Kidney epithelial cell (primary cell): ENCODE results near the gene L1TD1. TPM values are rescaled to one million over a fixed set of nuclear protein-coding genes. Genes with fewer than 3 reads are reported as not detected.

Experiments used
- DNase-seq: peaks from one replicate; pipeline ENCODE4 v3.0.0-alpha.2; 2010; ENCODE audit warnings: low read depth
- H3K27me3 ChIP-seq: 2 replicates; pipeline ENCODE4 v1.6.0; 2011; ENCODE audit warnings: low read length; ENCODE audit not compliant: control insufficient read depth, insufficient read depth
- H3K36me3 ChIP-seq: 2 replicates; pipeline ENCODE4 v1.5.1; 2011; ENCODE audit warnings: low read length; ENCODE audit not compliant: control insufficient read depth, insufficient read depth
- H3K4me3 ChIP-seq: 2 replicates; pipeline ENCODE4 v1.5.1; 2011; ENCODE audit warnings: low read depth, mild to moderate bottlenecking, control low read depth, low read length
- CTCF ChIP-seq: IDR thresholded peaks from 2 replicates; pipeline ENCODE4 v1.5.1; 2011; ENCODE audit warnings: mild to moderate bottlenecking, moderate library complexity, low read length, control low read depth, inconsistent platforms; ENCODE audit not compliant: insufficient read depth, poor library complexity, severe bottlenecking
- total RNA-seq: library from RNA; depleted of rRNA; stranded (reverse); fragments of >200 nt; gene quantifications from 2 replicates; pipeline ENCODE4 v1.2.3, GENCODE V29; 2015

L1TD1 gene
- total RNA-seq, 1 donor from 2014 or later: 0.88 TPM

- Histone ChIP-seq H3K36me3 (no peaks in the 10 kb centered on the region), H3K27me3 (no peaks in the 10 kb centered on the region), H3K4me3 (no peak overlapping the region)
- no peak for TF ChIP-seq CTCF
- DNase-seq: no peak
Observed at GRCh38 chr1:62245201-62245600, 50.6 kb downstream of the L1TD1 start.

GRCh38 chr1:62247391-62248168 lies 52.9 kb downstream of the L1TD1 start:
- TF ChIP-seq CTCF: no peak

GRCh38 chr1:62250126-62250726 lies 55.6 kb downstream of the L1TD1 start:
- H3K36me3 ChIP-seq: no peaks in the 10 kb centered on the region
- TF ChIP-seq CTCF: no peak
- no peak overlapping the region for H3K4me3 ChIP-seq
- DNase-seq: no peak
- H3K27me3 ChIP-seq: no peaks in the 10 kb centered on the region

More at GRCh38 chr1:62247391-62248168, 52.9 kb downstream of the L1TD1 start:
- no peaks in the 10 kb centered on the region for H3K36me3 ChIP-seq
- no peak overlapping the region for H3K4me3 ChIP-seq
- H3K27me3 ChIP-seq: no peaks in the 10 kb centered on the region
- no peak for DNase-seq

GRCh38 chr1:62259551-62259950 lies 64.9 kb downstream of the L1TD1 start:
- DNase-seq: no peak
- Histone ChIP-seq H3K27me3 (peaks cover 8% of the 10 kb centered on the region), H3K36me3 (no peaks in the 10 kb centered on the region), H3K4me3 (no peak overlapping the region)
- no peak for TF ChIP-seq CTCF

GRCh38 chr1:62260688-62261087 lies 66.0 kb downstream of the L1TD1 start:
- no peaks in the 10 kb centered on the region for H3K36me3 ChIP-seq
- DNase-seq: no peak
- TF ChIP-seq CTCF: no peak
- H3K4me3 ChIP-seq: no peak overlapping the region
- peaks cover 8% of the 10 kb centered on the region for H3K27me3 ChIP-seq

Other genes with a start within 250 kb of the L1TD1 start
- gene KANK4, start 124.6 kb downstream of the L1TD1 start, total RNA-seq: 10.1 and 10.5 TPM in 2 replicates
- 22.7 and 26.4 TPM in 2 replicates for gene USP1, start 242.2 kb downstream of the L1TD1 start, total RNA-seq